GM15510 (cell line): ENCODE results near the gene NCBP1.

Experiments
- POLR2A ChIP-seq: IDR thresholded peaks from 3 replicates; pipeline ENCODE4 v1.6.1; 2011; ENCODE audit warnings: borderline replicate concordance; ENCODE audit not compliant: insufficient read length; ENCODE audit errors: extremely low read depth

NCBP1 gene

DNA sequence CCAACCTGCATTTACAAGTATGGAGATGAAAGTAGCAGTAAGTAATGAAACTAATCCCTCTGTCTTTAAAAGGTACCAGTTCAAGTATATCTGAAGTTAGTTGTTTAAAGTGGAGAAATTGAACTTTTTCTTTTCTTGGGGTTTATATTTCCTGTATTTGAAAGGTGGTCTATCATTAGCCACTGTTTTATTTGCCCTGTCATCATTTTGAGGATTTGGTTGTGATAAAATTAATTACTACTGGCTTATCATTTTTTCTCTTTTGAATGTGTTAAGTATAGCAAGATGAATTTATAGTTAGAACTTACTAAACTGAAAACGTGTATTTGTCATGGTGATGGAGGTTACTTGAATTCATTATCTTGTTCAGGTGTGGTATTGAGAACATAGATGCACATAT lies 25.1 kb downstream of the NCBP1 start:
- no peak for TF ChIP-seq POLR2A

DNA sequence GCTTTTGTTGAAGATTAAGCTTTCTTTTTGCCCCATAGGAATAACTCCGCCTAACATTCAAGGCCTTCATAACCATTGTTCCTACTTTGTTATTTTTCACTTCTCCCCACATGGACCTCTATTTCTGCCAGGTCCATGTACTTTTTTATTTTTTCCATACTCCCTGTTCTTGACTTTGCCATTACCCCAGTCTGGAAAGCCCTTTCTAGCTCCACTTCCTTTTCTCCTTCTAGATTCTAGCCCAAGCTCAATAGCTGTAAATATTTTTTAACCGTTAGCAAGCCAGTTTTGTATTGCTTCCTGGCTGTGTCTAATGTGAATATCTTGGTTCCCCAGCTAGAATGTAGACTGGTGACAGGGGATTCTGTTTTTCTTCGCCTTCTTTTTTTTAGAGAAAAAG lies 26.1 kb downstream of the NCBP1 start:
- no peak for TF ChIP-seq POLR2A

DNA sequence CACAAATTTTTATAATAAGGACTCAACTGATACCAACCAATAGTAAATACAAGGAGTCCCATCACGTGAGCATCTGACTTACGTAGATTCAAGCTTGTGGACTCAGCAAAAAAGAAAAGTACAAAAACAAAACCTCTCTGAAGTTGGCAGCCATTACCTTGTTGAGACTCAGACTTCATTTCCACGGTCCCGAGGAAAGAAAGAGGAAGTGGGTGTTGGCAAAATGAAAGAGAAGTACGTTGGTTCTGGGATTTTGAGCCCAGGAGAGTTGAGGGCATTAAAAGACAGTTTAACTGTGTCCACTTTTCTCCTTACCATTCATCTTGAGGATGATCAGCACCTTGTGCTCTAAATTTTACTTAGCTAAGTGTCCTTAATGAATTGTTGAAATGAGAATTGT lies 26.7 kb downstream of the NCBP1 start:
- TF ChIP-seq POLR2A, result no peak

DNA sequence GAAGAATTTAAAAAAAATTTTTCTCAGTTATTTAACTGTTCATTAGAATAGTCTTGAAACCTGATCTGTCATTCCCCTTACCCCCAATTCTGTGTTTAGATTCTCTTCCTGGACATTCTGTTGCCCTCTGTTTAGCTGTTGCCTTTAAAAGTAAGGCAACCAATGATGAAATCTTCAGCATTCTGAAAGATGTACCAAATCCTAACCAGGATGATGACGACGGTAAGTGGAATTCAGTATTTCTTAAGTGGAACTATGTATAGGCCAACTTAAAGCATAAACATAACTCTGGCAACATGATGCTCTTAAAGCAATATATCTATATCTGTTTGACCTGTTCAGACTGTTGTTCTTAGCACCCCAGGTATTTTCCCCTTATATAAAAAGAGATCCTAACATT lies 27.2 kb downstream of the NCBP1 start:
- no peak for TF ChIP-seq POLR2A

DNA sequence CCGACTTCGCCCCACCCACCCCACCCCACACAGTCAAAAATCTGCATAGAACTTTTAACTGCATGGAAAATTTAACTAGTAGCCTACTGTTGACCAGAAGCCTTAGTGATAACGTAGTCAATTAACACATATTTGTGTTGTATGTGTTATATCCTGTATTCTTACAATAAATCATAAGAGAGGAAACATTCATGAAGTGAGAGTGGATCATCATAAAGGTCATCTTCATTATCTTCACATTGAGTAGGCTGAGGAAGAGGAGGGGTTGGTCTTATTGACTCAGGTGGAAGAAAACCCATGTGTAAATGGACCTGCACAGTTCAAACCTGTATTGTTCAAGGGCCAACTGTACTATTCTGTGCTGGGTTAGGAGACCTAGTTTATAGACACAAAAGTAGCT lies 32.1 kb downstream of the NCBP1 start:
- TF ChIP-seq POLR2A, result no peak

DNA sequence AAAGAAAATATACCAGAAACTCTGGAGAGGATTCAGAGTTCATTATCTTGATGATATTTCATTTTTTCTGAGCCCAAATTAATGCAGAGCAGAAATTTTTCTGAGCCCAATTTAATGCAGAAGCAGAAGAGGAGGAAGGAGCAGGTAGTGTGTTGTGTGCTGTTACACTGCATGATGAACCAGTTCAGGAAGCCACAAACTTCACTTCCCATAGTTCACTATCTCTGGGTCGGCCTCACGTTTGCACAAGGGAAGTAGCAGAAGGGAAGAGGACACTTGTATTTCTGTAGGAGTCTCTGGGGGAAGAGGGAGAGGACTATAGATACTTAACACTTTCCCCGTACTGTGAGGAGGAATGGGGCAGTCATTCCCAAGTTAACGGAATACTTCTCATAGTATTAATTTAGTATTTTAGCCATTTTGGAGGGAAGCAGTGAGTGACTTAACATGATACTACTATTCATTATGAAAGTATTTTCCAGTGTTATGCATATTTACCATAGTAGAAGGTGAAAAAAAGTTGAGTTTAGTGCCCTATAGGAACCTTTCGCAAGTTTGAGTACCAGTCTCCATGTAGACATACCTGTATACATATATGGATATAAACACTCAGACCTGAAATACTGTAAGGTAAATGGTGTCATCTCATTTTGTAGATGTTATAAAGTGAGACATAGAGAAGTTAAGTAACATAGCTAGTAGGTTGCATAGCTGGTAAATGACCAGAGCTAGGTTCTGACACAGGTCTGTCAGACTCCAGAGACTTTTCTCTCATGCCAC lies 33.5 kb downstream of the NCBP1 start:
- TF ChIP-seq POLR2A, result no peak

DNA sequence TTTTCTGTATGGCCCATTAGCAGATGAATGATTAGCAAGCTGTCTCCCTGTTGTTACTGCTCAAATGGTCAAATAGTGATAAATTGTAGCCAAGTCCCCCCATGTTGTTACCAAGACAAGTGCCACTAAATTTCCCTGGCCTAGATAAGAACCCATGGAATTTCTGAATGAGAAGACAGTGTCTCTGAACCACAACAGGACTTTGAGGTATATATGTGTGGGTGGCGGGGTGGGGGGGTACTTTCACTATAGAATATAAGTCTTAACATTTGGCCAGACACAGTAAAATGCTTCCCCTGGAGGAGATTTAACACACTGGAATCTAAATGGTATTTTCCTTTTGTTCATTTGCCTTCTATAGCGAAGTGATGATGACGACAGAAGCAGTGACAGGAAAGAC lies 34.9 kb downstream of the NCBP1 start:
- TF ChIP-seq POLR2A, result no peak

DNA sequence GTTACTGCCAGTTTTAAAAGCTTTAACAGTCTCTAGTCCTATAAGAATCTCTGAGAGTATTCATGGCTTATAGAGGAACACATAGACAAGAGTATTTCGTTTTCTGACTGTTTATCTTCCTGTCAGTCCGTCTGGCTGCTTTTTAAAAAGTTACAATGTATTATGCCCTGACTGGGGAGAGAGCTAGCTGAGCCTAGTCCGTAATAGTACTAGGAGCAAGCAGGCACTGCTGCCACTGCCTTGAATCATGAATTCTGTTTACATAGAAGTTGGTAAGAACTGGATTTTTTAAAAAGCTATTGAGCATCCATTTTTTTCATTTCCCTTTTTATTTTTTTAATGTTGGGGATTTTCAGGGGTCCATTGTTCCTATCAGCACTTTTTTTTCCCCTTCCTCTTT lies 37.0 kb downstream of the NCBP1 start:
- no peak for TF ChIP-seq POLR2A

DNA sequence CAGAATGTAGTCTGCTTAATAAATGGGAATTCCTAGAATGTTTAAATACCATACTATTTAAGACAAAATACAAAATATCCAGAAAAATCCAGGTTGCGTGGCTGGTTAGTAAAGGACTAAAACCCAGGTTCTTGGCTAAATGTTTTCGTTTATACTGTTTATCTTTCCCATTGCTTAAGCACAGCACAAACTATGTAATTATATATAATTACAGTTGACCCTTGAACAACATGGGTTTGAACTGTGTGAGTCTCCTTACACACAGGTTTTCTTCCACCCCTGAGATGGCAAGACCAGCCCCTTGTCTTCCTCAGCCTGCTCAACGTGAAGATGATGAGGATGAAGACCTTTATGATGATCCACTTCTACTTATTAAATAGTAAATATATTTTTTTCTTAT lies 38.8 kb downstream of the NCBP1 start:
- no peak for TF ChIP-seq POLR2A

DNA sequence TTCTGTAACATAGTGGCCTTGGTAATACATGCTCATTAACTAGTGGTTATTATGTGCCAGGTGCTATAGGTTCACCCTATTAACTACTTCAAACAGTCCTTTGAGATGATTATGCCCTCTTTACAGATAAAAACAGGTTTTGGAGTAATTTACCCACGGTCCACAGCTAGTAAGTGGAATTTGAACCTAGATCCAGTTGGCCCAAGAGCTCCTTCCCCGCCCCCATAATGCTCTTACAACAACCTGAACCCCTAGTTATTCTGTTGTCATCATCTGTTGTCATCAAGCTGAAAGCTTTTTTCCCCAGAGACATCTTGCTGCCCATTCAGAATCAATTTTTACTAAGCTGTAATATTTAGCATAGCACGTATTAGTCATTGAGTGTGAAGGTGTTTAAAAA lies 40.3 kb downstream of the NCBP1 start:
- no peak for TF ChIP-seq POLR2A

DNA sequence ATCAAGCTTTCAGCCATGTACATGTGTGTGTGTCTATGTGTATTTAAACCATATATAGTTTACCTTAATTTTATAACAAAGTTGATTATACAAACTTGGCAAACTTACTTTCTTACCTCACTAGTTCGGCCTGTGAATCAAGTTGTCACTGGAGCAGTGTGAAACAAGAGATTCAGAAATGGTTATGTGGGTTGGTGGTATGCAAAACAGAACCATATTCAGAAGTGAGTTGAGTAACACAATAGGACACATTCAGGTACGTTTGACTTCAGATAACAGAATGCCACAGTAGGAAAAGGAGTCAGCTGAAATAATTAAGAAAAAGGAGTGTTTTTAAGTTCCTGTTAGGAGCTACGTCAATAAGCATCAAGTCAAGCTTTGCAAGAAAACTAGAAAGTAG lies 42.0 kb downstream of the NCBP1 start:
- TF ChIP-seq POLR2A, result no peak

DNA sequence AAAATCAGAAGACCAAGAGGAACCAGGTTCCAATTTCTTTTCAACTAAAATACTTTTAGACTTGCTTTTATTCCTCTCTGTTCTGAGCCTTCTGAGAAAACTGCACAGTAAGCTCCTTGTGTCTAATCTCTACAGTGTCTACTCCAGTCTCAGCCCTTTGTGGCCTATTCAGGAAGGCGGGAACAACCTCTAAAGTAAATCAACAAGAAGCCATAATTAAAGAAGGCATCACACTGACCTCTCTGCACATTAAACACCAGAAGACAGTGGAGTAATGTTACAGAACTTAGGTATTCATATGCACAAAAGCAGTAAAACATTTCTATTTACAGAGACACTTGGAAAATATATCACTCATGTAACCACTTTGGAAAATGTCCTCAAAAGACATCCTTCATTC lies 48.6 kb downstream of the NCBP1 start:
- TF ChIP-seq POLR2A, result no peak

DNA sequence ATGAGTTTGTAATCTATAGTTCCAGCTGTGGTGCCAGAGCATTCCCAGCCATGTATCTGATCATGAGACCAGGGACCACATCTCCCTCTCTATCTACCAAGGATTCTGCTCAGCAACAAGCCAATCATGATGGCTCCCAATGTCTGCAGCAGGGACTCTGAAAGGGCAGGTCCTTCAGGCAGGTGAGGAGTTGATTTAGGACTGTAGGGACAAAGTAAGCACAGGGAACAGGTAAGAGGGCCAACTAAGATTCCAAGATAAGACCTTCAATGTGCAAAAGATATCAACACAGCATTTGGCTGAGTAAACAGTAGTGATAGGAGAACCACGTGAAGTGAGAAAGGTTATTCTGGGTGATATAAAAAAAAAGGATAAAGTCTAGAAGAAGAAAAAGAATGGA lies 55.0 kb downstream of the NCBP1 start:
- TF ChIP-seq POLR2A, result no peak

DNA sequence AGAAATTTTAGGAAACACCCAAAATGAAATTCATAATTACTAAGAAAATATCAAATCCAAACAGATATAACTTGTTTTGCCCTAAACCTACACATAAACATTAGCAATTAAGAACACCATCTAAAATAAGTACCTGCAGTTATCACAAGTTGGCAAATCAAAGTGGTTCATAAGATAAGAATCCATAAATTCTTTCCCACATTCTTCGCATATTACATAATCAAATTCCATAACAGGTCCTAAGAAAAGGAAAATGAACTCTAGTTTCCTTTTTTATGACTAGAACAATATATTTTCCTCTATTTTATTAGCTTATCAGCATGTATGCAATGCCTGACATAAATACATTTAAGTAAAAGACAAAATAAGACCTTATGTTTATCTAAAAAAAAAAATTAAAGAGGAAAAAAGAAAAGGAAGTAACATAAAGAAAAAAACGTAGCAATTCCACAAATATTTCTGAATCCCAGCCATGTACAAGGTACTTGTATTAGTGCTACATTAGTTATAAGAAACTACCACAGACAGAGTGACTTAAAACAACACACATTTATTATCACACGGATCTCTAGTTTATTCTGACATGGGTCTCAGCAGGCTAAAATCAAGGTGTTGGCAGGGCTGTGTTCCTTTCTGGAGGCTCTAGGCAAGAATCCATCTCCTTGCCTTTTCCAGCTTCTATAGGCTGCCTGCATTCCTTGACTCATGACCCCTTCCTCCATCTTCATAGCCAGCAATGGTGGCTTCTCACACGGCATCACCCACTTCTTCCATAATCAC lies 56.0 kb downstream of the NCBP1 start:
- TF ChIP-seq POLR2A, result no peak

DNA sequence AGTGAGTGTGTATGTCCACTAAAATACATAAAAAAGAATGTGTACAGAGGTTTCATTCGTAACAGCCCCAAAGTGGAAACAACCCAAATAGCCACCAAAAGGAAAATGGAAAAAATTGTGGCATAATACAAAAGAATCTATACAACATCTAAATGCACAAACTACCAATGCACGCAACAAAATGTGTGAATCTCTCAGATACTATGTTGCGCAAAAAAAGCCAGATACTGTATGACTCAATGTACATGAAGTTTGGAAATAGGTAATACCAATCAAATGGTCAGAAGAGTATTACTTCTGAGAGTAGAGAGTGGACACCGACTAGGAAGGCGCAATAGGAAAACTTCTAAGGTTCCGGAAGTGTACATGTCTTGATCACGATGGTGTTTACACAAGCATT lies 61.1 kb downstream of the NCBP1 start:
- no peak for TF ChIP-seq POLR2A

DNA sequence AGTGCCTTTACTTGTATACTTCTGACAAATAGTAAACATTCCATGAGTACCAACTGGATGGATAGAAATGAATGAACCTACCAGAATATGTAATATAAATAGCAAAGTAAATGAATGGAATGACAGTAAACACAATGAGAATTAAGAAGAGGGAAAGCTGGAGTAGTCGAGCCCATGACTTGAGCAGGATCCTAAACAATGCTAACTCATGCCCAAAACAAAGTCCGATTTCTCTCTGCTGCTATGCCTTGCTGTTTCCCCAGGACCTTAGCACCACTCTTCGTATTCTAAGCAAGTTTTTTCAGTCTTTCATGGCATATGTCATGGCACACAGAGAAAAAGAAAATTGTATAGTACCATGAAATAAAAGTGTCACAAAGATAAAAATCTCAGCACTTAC lies 61.8 kb downstream of the NCBP1 start:
- TF ChIP-seq POLR2A, result no peak
